PC-3 (cell line): ENCODE measurements around the gene CYS1. TPM values are rescaled to one million over a fixed set of nuclear protein-coding genes. Genes with fewer than 3 reads are reported as not detected.
A peak's percentile ranks its signal among the peaks of the same experiment; 100 is the strongest.

Source experiments
- ATAC-seq: fragments of 200-7000 bp; cut with Tn5 transposase; 2 replicates; pipeline ENCODE4 v1.9.1; 2020; ENCODE audit warnings: mild to moderate bottlenecking, moderate library complexity
- BruUV-seq: library from RNA; stranded (reverse); fragments of 400-500 nt; replicated peaks from 2 replicates; lab custom pipeline; 2021; lab: Mats Ljungman, UMichigan
- CTCF ChIA-PET: fragments of 300-600 bp; sonication (Branson Sonifier 250); formaldehyde crosslinking; loops from one replicate; lab custom pipeline; 2022; ENCODE audit warnings: antibody characterized with exemption; lab: Charles Lee
- POLR2A ChIA-PET: fragments of 300-600 bp; sonication (Branson Sonifier 250); formaldehyde crosslinking; loops from one replicate; lab custom pipeline; 2022; ENCODE audit warnings: antibody characterized with exemption; ENCODE audit not compliant: unreplicated experiment; lab: Charles Lee
- DNase-seq: peaks from one replicate; pipeline ENCODE4 v3.0.0-alpha.2; 2015
- H2AFZ ChIP-seq: fragments of 300-600 bp; sonication (generic); 2 replicates; pipeline ENCODE4 v1.6.0; 2016; ENCODE audit warnings: antibody characterized with exemption, low read length
- H3F3A ChIP-seq: fragments of 300-600 bp; sonication (generic); one replicate; pipeline ENCODE4 v1.6.0; 2017; ENCODE audit warnings: antibody characterized with exemption, low read length, control low read depth, mild to moderate bottlenecking; ENCODE audit not compliant: unreplicated experiment
- H3K27ac ChIP-seq: fragments of 300-600 bp; sonication (generic); 2 replicates; pipeline ENCODE4 v1.5.1; 2016; ENCODE audit warnings: mild to moderate bottlenecking, low read length
- H3K27me3 ChIP-seq: fragments of 300-600 bp; sonication (generic); 2 replicates; pipeline ENCODE4 v1.6.1; 2016; ENCODE audit warnings: low read length, mixed read lengths
- H3K36me3 ChIP-seq: fragments of 300-600 bp; sonication (generic); 2 replicates; pipeline ENCODE4 v1.6.1; 2016; ENCODE audit warnings: low read depth, mixed run types, low read length, mixed read lengths
- H3K4me1 ChIP-seq: fragments of 300-600 bp; sonication (generic); 2 replicates; pipeline ENCODE4 v1.5.1; 2016; ENCODE audit warnings: low read length; ENCODE audit not compliant: insufficient read depth
- H3K4me2 ChIP-seq: fragments of 300-600 bp; sonication (generic); 2 replicates; pipeline ENCODE4 v1.6.0; 2016; ENCODE audit warnings: low read length
- H3K4me3 ChIP-seq: fragments of 300-600 bp; sonication (generic); 2 replicates; pipeline ENCODE4 v1.5.1; 2016; ENCODE audit warnings: mild to moderate bottlenecking, low read length, mixed read lengths
- H3K79me2 ChIP-seq: fragments of 300-600 bp; sonication (generic); 2 replicates; pipeline ENCODE4 v1.6.1; 2017; ENCODE audit warnings: low read length, mixed read lengths
- H3K9ac ChIP-seq: fragments of 300-600 bp; sonication (generic); 2 replicates; pipeline ENCODE4 v1.6.0; 2016; ENCODE audit warnings: mild to moderate bottlenecking, low read length
- H3K9me2 ChIP-seq: fragments of 300-600 bp; sonication (generic); replicated peaks from 2 replicates; pipeline ENCODE4 v1.6.1; 2016; ENCODE audit warnings: mixed run types, low read length, mixed read lengths
- H3K9me3 ChIP-seq: fragments of 300-600 bp; sonication (generic); 2 replicates; pipeline ENCODE4 v1.6.1; 2016; ENCODE audit warnings: low read length, mixed read lengths
- H4K20me1 ChIP-seq: fragments of 300-600 bp; sonication (generic); 2 replicates; pipeline ENCODE4 v1.6.1; 2016; ENCODE audit warnings: low read length, mixed read lengths
- EZH2 ChIP-seq: fragments of 300-600 bp; sonication (generic); IDR thresholded peaks from one replicate; pipeline ENCODE4 v1.6.1; 2017; ENCODE audit warnings: antibody characterized with exemption, mild to moderate bottlenecking, low read length; ENCODE audit not compliant: unreplicated experiment
- EZH2phosphoT487 ChIP-seq: fragments of 300-600 bp; sonication (generic); IDR thresholded peaks from 2 replicates; pipeline ENCODE4 v1.6.1; 2018; ENCODE audit warnings: mild to moderate bottlenecking, antibody characterized with exemption, low read length, borderline replicate concordance
- intact Hi-C: fragments of 100-400 bp; cut with micrococcal nuclease; formaldehyde crosslinking; loops from 2 replicates; pipeline ENCODE4 v1.9.0; 2023
- total RNA-seq: library from RNA; depleted of rRNA; stranded (reverse); fragments of >200 nt; gene quantifications from 2 replicates; pipeline ENCODE4 v1.2.3, GENCODE V29; 2014
- TF ChIP-seq, protein P1 (sequence below): fragments of 300-600 bp; sonication (generic); conservative IDR thresholded peaks from 2 replicates; pipeline ENCODE4 v1.5.1; 2017; ENCODE audit warnings: antibody characterized with exemption, low read depth, mild to moderate bottlenecking, low read length

CYS1 gene
- total RNA-seq, 1 experiment from 2014 or later: 0.15 TPM

DNA sequence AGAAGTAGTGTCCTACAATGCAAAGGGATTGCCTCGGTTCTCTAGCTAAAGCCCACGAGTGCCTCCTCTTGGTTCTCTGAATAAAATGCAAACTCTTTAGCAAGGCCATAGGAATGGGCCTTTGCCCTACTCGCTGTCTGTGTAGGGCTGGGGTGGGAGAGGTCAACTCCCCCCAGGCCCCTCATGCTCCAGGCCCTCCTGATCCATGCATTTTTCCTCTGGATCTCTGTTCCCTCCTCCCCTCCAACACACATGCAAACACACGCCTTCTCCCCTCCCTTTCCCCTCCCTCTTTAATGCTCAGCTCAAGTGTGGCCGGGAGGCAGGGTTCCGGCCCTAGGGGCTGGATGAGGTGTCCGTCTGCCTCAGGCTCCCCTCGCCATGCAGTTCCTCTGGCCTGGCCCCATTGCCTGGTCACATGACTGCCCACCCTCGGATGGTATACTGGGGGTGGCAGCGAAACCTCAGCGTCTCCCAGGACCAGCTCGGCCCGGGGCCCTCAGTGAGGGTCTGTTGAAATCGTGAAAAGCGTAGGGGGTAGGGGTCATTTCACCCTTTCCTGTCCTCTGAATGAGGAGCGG is 51.7 kb downstream of the CYS1 start:
- H3K9me2 ChIP-seq: no peaks in the 10 kb centered on the region
- H3K9ac ChIP-seq: no peak overlapping the region
- ChIA-PET CTCF (no interaction called here), POLR2A (no interaction called here)
- no peak overlapping the region for H2AFZ ChIP-seq
- intact Hi-C loops: loop anchor here (2.0 kb wide), 1 partner anchor 44 kb away; no protein-coding TSS in a partner anchor
- no peak overlapping the region for H3K4me3 ChIP-seq
- no peaks in the 10 kb centered on the region for H3F3A ChIP-seq
- H3K36me3 ChIP-seq: no peaks in the 10 kb centered on the region
- H3K4me1 ChIP-seq: no peaks in the 10 kb centered on the region
- H4K20me1 ChIP-seq: no peaks in the 10 kb centered on the region
- TF ChIP-seq, protein P1, sequence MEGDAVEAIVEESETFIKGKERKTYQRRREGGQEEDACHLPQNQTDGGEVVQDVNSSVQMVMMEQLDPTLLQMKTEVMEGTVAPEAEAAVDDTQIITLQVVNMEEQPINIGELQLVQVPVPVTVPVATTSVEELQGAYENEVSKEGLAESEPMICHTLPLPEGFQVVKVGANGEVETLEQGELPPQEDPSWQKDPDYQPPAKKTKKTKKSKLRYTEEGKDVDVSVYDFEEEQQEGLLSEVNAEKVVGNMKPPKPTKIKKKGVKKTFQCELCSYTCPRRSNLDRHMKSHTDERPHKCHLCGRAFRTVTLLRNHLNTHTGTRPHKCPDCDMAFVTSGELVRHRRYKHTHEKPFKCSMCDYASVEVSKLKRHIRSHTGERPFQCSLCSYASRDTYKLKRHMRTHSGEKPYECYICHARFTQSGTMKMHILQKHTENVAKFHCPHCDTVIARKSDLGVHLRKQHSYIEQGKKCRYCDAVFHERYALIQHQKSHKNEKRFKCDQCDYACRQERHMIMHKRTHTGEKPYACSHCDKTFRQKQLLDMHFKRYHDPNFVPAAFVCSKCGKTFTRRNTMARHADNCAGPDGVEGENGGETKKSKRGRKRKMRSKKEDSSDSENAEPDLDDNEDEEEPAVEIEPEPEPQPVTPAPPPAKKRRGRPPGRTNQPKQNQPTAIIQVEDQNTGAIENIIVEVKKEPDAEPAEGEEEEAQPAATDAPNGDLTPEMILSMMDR: 0 out of 2 replicates have a peak, but pooled peaks have one; percentile 19
- TF ChIP-seq EZH2phosphoT487 (no peak), EZH2 (no peak)
- no peak overlapping the region for H3K4me2 ChIP-seq
- H3K27me3 ChIP-seq: no peaks in the 10 kb centered on the region
- no peak for ATAC-seq
- no TSS peak for BruUV-seq
- H3K27ac ChIP-seq: no peak overlapping the region
- H3K79me2 ChIP-seq: no peaks in the 10 kb centered on the region
- no peak for DNase-seq
- H3K9me3 ChIP-seq: no peaks in the 10 kb centered on the region

DNA sequence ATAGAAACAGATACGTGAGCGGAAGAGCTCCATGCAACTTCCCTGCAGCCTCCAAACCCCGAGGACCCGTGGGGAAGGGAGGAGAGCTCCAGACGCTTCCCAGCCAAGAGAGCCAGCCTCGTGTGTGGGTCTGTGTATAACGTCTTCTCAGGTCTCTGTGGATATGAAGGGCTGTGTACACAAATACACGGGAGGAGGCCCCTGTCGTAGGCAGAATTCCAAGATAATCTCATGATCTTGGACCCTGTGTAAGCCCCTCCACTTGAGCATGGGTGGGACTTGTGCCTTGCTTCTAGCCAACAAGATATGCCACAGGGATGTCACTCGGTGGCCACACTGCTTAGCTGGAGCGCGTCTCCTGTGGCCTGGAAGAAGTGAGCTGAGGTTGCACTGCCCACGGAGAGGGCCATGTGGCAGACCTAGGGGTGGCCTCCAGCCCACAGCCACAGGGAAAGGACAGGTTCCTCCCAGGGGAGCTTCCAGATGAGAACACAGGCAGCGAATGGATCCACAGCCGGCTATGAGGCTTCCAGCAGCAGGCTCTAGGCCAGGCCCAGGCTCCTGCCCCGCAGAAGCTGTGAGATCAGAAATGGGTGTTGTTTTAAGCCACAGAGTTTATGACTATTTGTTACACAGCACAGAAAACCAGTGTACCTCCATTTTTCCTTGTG is 52.4 kb downstream of the CYS1 start:
- BruUV-seq: no TSS peak
- POLR2A ChIA-PET: no interaction called here
- H3K4me3 ChIP-seq: no peak overlapping the region
- CTCF ChIA-PET: no interaction called here
- H3F3A ChIP-seq: no peaks in the 10 kb centered on the region
- no peak overlapping the region for H3K27ac ChIP-seq
- no peak for ATAC-seq
- H3K79me2 ChIP-seq: no peaks in the 10 kb centered on the region
- H3K9me2 ChIP-seq: no peaks in the 10 kb centered on the region
- no peaks in the 10 kb centered on the region for H3K27me3 ChIP-seq
- no peaks in the 10 kb centered on the region for H3K9me3 ChIP-seq
- H3K9ac ChIP-seq: no peak overlapping the region
- no peak overlapping the region for H2AFZ ChIP-seq
- DNase-seq: no peak
- H3K4me2 ChIP-seq: no peak overlapping the region
- TF ChIP-seq EZH2phosphoT487 (no peak), EZH2 (no peak)
- TF ChIP-seq, protein P1: no peak
- H3K4me1 ChIP-seq: no peaks in the 10 kb centered on the region
- intact Hi-C loops: loop anchor here (2.0 kb wide), 1 partner anchor 43 kb away; no protein-coding TSS in a partner anchor
- H4K20me1 ChIP-seq: no peaks in the 10 kb centered on the region
- no peaks in the 10 kb centered on the region for H3K36me3 ChIP-seq
